B cell (primary cell): Measurements from ENCODE around the gene PXK. TPM values are rescaled to one million over a fixed set of nuclear protein-coding genes. Genes with fewer than 3 reads are reported as not detected.
A peak's percentile ranks its signal among the peaks of the same experiment; 100 is the strongest.

ENCODE experiments used
- ATAC-seq: fragments of 200-7000 bp; cut with Tn5 transposase; one replicate; pipeline ENCODE4 v1.10.0; 2021; ENCODE audit warnings: low read depth, mild to moderate bottlenecking, moderate number of reproducible peaks, moderate library complexity
- CTCF ChIA-PET: fragments of 350-600 bp; sonication (Branson Sonifier 250); formaldehyde crosslinking; loops from one replicate; lab custom pipeline; 2021; ENCODE audit warnings: antibody characterized with exemption, inconsistent platforms; lab: Charles Lee
- POLR2A ChIA-PET: fragments of 350-600 bp; sonication (Branson Sonifier 250); formaldehyde crosslinking; loops from one replicate; lab custom pipeline; 2021; ENCODE audit warnings: antibody characterized with exemption; lab: Charles Lee
- DNase-seq: peaks from one replicate; pipeline ENCODE4 v3.0.0; 2013
- H2AFZ ChIP-seq: 2 replicates; pipeline ENCODE4 v1.6.1; 2012; ENCODE audit warnings: mild to moderate bottlenecking, low read depth, low read length; ENCODE audit not compliant: insufficient read depth, poor library complexity, severe bottlenecking
- H3K27ac ChIP-seq, 2 donors: 1 replicate in 1 of 2; 2 replicates in 1 of 2; pipeline ENCODE4 v1.5.1; 2012 to 2013; ENCODE audit warnings: low read length in 2 of 2, mild to moderate bottlenecking in 2 of 2, moderate library complexity in 1 of 2
- H3K27me3 ChIP-seq, 4 experiments: fragments of 200-600 bp in 1 of 4; sonication (generic) in 1 of 4; replicated peaks in 1 of 4; 1 replicate in 2 of 4; 2 replicates in 2 of 4; pipeline versions ENCODE4 v1.6.1 to v1.7.0; 2013 to 2016; ENCODE audit warnings: low read length in 3 of 4, mild to moderate bottlenecking in 2 of 4, mixed read lengths in 1 of 4, moderate library complexity in 1 of 4; ENCODE audit not compliant: insufficient read depth in 4 of 4, control insufficient read depth in 3 of 4; ENCODE audit errors: control extremely low read depth in 1 of 4
- H3K36me3 ChIP-seq, 2 experiments: replicated peaks in 1 of 2; 1 replicate in 1 of 2; 2 replicates in 1 of 2; pipeline versions ENCODE4 v1.6.1 to v1.7.1; 2013; ENCODE audit warnings: low read length in 1 of 2; ENCODE audit not compliant: insufficient read depth in 2 of 2, control insufficient read depth in 1 of 2; ENCODE audit errors: control extremely low read depth in 1 of 2, extremely low read depth in 1 of 2
- H3K4me1 ChIP-seq, 2 donors: fragments of 200-600 bp in 1 of 2; sonication (generic) in 1 of 2; 1 replicate in 1 of 2; 2 replicates in 1 of 2; pipeline versions ENCODE4 v1.5.1 to v1.6.1; 2013 to 2017; ENCODE audit warnings: low read length in 2 of 2; ENCODE audit not compliant: control insufficient read depth in 2 of 2, insufficient read depth in 2 of 2
- H3K4me2 ChIP-seq: replicated peaks from 2 replicates; pipeline ENCODE3; 2012; ENCODE audit warnings: mild to moderate bottlenecking, low read depth, low read length; ENCODE audit not compliant: poor library complexity, severe bottlenecking
- H3K4me3 ChIP-seq, 5 experiments: fragments of 200-600 bp in 1 of 5; sonication (generic) in 1 of 5; 1 replicate in 3 of 5; 2 replicates in 2 of 5; pipeline versions ENCODE4 v1.5.1 to v1.7.0; 2011 to 2016; ENCODE audit warnings: low read length in 4 of 5, mild to moderate bottlenecking in 4 of 5, low read depth in 2 of 5, control low read depth in 1 of 5, moderate library complexity in 1 of 5; ENCODE audit not compliant: insufficient read depth in 1 of 5; ENCODE audit errors: control extremely low read depth in 1 of 5, extremely low read depth in 1 of 5
- H3K79me2 ChIP-seq: fragments of 200-600 bp; sonication (generic); one replicate; pipeline ENCODE4 v1.6.0; 2016; ENCODE audit warnings: low read length; ENCODE audit not compliant: control insufficient read depth, insufficient read depth
- H3K9ac ChIP-seq: fragments of 200-600 bp; sonication (generic); 2 replicates; pipeline ENCODE4 v1.6.1; 2017; ENCODE audit warnings: mild to moderate bottlenecking, low read length, moderate library complexity
- H3K9me3 ChIP-seq, 3 donors: one replicate each; pipeline versions ENCODE4 v1.6.1 to v1.7.1; 2013; ENCODE audit warnings: low read length in 2 of 3; ENCODE audit not compliant: control insufficient read depth in 2 of 3, insufficient read depth in 1 of 3; ENCODE audit errors: control extremely low read depth in 1 of 3
- H4K20me1 ChIP-seq: 2 replicates; pipeline ENCODE4 v1.6.0; 2012; ENCODE audit warnings: mild to moderate bottlenecking, low read length; ENCODE audit not compliant: insufficient read depth, control insufficient read depth, poor library complexity, severe bottlenecking
- H3K27ac Mint-ChIP-seq: one replicate; pipeline ENCODE4 v1.8.0; 2021; ENCODE audit warnings: mixed read lengths
- H3K27me3 Mint-ChIP-seq: one replicate; pipeline ENCODE4 v1.8.0; 2021; ENCODE audit warnings: mixed read lengths
- H3K4me1 Mint-ChIP-seq: one replicate; pipeline ENCODE4 v1.8.0; 2021; ENCODE audit warnings: mixed read lengths
- H3K4me3 Mint-ChIP-seq: one replicate; pipeline ENCODE4 v1.8.0; 2021; ENCODE audit warnings: mixed read lengths
- H3K9me3 Mint-ChIP-seq: one replicate; pipeline ENCODE4 v1.8.0; 2022; ENCODE audit warnings: mixed read lengths; ENCODE audit not compliant: insufficient read depth
- CTCF ChIP-seq: fragments of 200-600 bp; IDR thresholded peaks from one replicate; pipeline ENCODE4 v1.8.0; 2022; ENCODE audit warnings: antibody characterized with exemption, mild to moderate bottlenecking
- EZH2 ChIP-seq: IDR thresholded peaks from 2 replicates; pipeline ENCODE4 v1.6.1; 2012; ENCODE audit warnings: borderline replicate concordance, low read depth, mild to moderate bottlenecking, moderate library complexity, low read length; ENCODE audit not compliant: insufficient read depth, poor library complexity, severe bottlenecking
- WGBS: methylation state at CpG from one replicate; pipeline ENCODE4 v1.1.5; 2013; ENCODE audit warnings: missing lambda C conversion rate; ENCODE audit not compliant: insufficient coverage; 5-methylcytosine and 5-hydroxymethylcytosine counted together
- intact Hi-C: fragments of 100-400 bp; cut with micrococcal nuclease; formaldehyde crosslinking; loops from one replicate; pipeline ENCODE4 v1.10.0; 2022
- polyA plus RNA-seq: library from polyadenylated mRNA; depleted of rRNA; stranded (reverse); fragments of >200 nt; gene quantifications from 2 replicates; pipeline ENCODE4 v1.2.3, GENCODE V29; 2012
- total RNA-seq, 2 donors: library from RNA; stranded (reverse); fragments of 120-200 nt in 1 of 2; gene quantifications; 1 replicate in 1 of 2; 2 replicates in 1 of 2; pipeline versions ENCODE4 v1.2.3 to v1.2.4, GENCODE V29; 2013 to 2022

The PXK gene
- total and polyA plus RNA-seq, 2 donors (not counting 1 experiment from before 2014, with no cell fraction given), result 46.8 to 104 TPM

- ChIA-PET CTCF (interaction anchor here (1.0 to 1.1 kb wide), 4 partner anchors 8 to 281 kb away, joined by 3 to 4 read pairs (median 4); no protein-coding TSS in a partner anchor), POLR2A (no interaction called here)
- no peaks in the 10 kb centered on the region for H3K36me3 ChIP-seq
- Mint-ChIP-seq H3K27ac (peak overlapping the region; percentile 41), H3K4me1 (peaks cover 26% of the 10 kb centered on the region), H3K27me3 (no peaks in the 10 kb centered on the region), H3K4me3 (no peak overlapping the region), H3K9me3 (no peaks in the 10 kb centered on the region)
- H2AFZ ChIP-seq, result peak overlapping the region; percentile 14
- 76% methylated on average over 4 of the region's 10 CpGs for WGBS
- no peak overlapping the region for H3K27ac ChIP-seq
- H3K79me2 ChIP-seq, result no peaks in the 10 kb centered on the region
- peaks cover 20 to 24% of the 10 kb centered on the region in 2 donors for H3K4me1 ChIP-seq
- H3K9me3 ChIP-seq, result no peaks in the 10 kb centered on the region
- ATAC-seq, result no peak
- no peak overlapping the region for H3K4me3 ChIP-seq
- intact Hi-C loops, result no loop called here
- H3K4me2 ChIP-seq, result no peak overlapping the region
- H3K9ac ChIP-seq, result no peak overlapping the region
- no peaks in the 10 kb centered on the region for H4K20me1 ChIP-seq
- TF ChIP-seq CTCF, result no peak
- TF ChIP-seq EZH2, result no peak
- no peak for DNase-seq
- no peaks in the 10 kb centered on the region for H3K27me3 ChIP-seq
Measured at GRCh38 chr3:58471025-58471887, 138.6 kb downstream of the PXK start.

- WGBS, result no CpG with 5 or more reads among the region's 1 CpG
Measured at GRCh38 chr3:58473275-58473674, 140.6 kb downstream of the PXK start.

More at GRCh38 chr3:58473275-58473674, 140.6 kb downstream of the PXK start:
- Histone ChIP-seq H3K4me3 (no peak overlapping the region), H3K27ac (no peak overlapping the region), H4K20me1 (no peaks in the 10 kb centered on the region), H3K79me2 (no peaks in the 10 kb centered on the region), H3K9ac (no peak overlapping the region), H2AFZ (no peak overlapping the region), H3K9me3 (no peaks in the 10 kb centered on the region), H3K4me2 (no peak overlapping the region), H3K36me3 (no peaks in the 10 kb centered on the region), H3K4me1 (peaks cover 20 to 26% of the 10 kb centered on the region in 2 donors), H3K27me3 (no peaks in the 10 kb centered on the region)
- Mint-ChIP-seq H3K9me3 (no peaks in the 10 kb centered on the region), H3K27ac (peak overlapping the region; percentile 48), H3K27me3 (no peaks in the 10 kb centered on the region), H3K4me3 (no peak overlapping the region), H3K4me1 (peaks cover 27% of the 10 kb centered on the region)
- TF ChIP-seq CTCF, result no peak
- no peak for TF ChIP-seq EZH2
- intact Hi-C loops, result no loop called here
- DNase-seq (no peak), ATAC-seq (no peak)
- ChIA-PET CTCF (interaction anchor here (1.2 to 1.8 kb wide), 5 partner anchors 9 to 143 kb away, joined by 3 to 6 read pairs (median 3); partner anchors contain the start of gene KCTD6), POLR2A (no interaction called here)
